ENCODE data around the gene CHCHD10. TPM values are rescaled to one million over a fixed set of nuclear protein-coding genes. Genes with fewer than 3 reads are reported as not detected.

Gene CHCHD10
- total and polyA plus RNA-seq, 11 donors, result 374 to 2,069 (median 944) TPM

DNA sequence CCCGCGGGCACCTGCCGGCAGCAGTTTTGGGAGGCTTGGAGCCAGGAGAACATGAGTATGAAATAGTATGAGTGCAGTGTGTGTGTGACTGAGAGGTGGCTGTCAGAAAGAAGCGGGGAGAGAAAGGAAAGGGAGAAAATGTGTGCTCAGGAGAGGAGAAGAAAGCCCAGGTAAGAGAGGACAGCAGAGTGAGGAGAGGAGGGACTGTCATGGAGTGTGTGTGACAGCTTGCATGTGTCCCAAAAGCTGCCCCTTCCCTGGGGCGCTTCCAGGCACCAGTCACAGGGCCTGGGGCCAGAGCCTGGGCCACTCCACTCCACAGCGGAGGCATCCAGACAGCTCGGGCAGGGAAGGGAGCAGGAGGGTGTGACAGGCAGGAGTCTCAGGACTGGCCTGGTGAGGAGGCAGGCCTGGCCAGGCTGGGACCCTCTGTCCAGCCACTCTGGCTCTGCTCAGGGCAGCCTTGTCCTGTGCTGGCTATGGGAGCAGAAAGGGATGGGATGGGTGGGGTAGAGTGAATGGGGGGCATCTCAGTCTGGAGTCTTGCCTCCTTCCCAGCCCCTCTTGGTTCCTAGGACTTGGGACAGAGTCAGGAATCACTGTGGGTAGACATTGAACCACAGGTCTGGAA lies 5.8 kb upstream of the CHCHD10 start:
- DNase-seq (peak in 3 of 5 donors; percentile 37 to 75 (median 39)), ATAC-seq (peak; percentile 36 to 71 (median 53))
- Histone ChIP-seq H3K27ac (peak overlapping the region in 10 of 12 donors; percentile 58 to 78 (median 70)), H3K9me3 (no peaks in the 10 kb centered on the region), H3K27me3 (peaks cover 0 to 3% (median 0%) of the 10 kb centered on the region in 9 donors), H3K4me3 (peak overlapping the region in 10 of 12 donors; percentile 41 to 71 (median 58)), H3K36me3 (no peaks in the 10 kb centered on the region), H3K4me1 (peaks cover 0 to 62% (median 35%) of the 10 kb centered on the region in 12 donors)
- WGBS, 4 donors, result 41 to 63% (median 51%) methylated on average over 7 of the region's 7 CpGs
- TF ChIP-seq CTCF (IDR thresholded peaks at IDR 0.05) (no peak), POLR2A (IDR thresholded peaks at IDR 0.05) (no peak)
- intact Hi-C loops (cut with DNase I), result loop anchor here in 3 of 10 donors (2.0 to 10.0 kb wide), 3 partner anchors 13 to 481 kb away; partner anchors contain the start of gene SMARCB1 (in 1 of the 3)

- DNase-seq (peak; percentile 65 to 84 (median 74)), ATAC-seq (peak in 3 of 4 donors; percentile 23 to 45 (median 40))
- TF ChIP-seq CTCF (IDR thresholded peaks at IDR 0.05) (peak in 6 of 12 donors; percentile 8 to 30 (median 14)), POLR2A (IDR thresholded peaks at IDR 0.05) (no peak)
- H3K36me3 ChIP-seq, result no peaks in the 10 kb centered on the region
- peak within 1 kb of the TSS; percentile 16 to 78 (median 67) for H3K27ac ChIP-seq
- intact Hi-C loops (cut with DNase I), result loop anchor here in 3 of 10 donors (2.0 to 10.0 kb wide), 3 partner anchors 14 to 482 kb away; partner anchors contain the start of gene SMARCB1 (in 1 of the 3)
- peaks cover 0 to 3% (median 0%) of the 10 kb centered on the region in 9 donors for H3K27me3 ChIP-seq
- peak within 1 kb of the TSS; percentile 34 to 71 (median 58) for H3K4me3 ChIP-seq
- peaks cover 0 to 64% (median 41%) of the 10 kb centered on the region in 12 donors for H3K4me1 ChIP-seq
- H3K9me3 ChIP-seq, result no peaks in the 10 kb centered on the region
- 4 to 40% (median 6%) methylated on average over 6 to 79 of the region's 79 CpGs for WGBS, 4 donors
Measured at GRCh38 chr22:23772649-23773473, 5.1 kb upstream of the CHCHD10 start, which contains the start of gene MMP11. TSS of gene MMP11 (plus strand) at chr22:23772849. CDS start at chr22:23772871, 22 bp downstream.

GRCh38 chr22:23772315-23772648 lies 4.5 kb upstream of the CHCHD10 start:
- TF ChIP-seq CTCF (IDR thresholded peaks at IDR 0.05) (no peak), POLR2A (IDR thresholded peaks at IDR 0.05) (no peak)
- Histone ChIP-seq H3K4me3 (peak overlapping the region in 11 of 12 donors; percentile 41 to 71 (median 59)), H3K9me3 (no peaks in the 10 kb centered on the region), H3K27ac (peak overlapping the region in 8 of 12 donors; percentile 44 to 78 (median 74)), H3K4me1 (peaks cover 0 to 65% (median 42%) of the 10 kb centered on the region in 12 donors), H3K36me3 (no peaks in the 10 kb centered on the region), H3K27me3 (peaks cover 0 to 3% (median 0%) of the 10 kb centered on the region in 9 donors)
- ATAC-seq (no peak), DNase-seq (peak in 1 of 5 donors; percentile 41)
- WGBS, 4 donors, result 21 to 34% (median 27%) methylated on average over 4 to 6 of the region's 6 CpGs
- intact Hi-C loops (cut with DNase I), result loop anchor here in 3 of 10 donors (2.0 to 10.0 kb wide), 3 partner anchors 15 to 483 kb away; partner anchors contain the start of gene SMARCB1 (in 1 of the 3)

Measured in heart left ventricle (tissue), 16 donors.